8988T (cell line): ENCODE data around the gene POC5.
"Not testable (repeated sequence)": the region's sequence is repeated elsewhere in the genome, so short reads cannot be mapped to it uniquely, and the experiment has no call there.

Experiments used
- DNase-seq: peaks from one replicate; pipeline ENCODE4 v3.0.0; 2011

The POC5 gene

DNA sequence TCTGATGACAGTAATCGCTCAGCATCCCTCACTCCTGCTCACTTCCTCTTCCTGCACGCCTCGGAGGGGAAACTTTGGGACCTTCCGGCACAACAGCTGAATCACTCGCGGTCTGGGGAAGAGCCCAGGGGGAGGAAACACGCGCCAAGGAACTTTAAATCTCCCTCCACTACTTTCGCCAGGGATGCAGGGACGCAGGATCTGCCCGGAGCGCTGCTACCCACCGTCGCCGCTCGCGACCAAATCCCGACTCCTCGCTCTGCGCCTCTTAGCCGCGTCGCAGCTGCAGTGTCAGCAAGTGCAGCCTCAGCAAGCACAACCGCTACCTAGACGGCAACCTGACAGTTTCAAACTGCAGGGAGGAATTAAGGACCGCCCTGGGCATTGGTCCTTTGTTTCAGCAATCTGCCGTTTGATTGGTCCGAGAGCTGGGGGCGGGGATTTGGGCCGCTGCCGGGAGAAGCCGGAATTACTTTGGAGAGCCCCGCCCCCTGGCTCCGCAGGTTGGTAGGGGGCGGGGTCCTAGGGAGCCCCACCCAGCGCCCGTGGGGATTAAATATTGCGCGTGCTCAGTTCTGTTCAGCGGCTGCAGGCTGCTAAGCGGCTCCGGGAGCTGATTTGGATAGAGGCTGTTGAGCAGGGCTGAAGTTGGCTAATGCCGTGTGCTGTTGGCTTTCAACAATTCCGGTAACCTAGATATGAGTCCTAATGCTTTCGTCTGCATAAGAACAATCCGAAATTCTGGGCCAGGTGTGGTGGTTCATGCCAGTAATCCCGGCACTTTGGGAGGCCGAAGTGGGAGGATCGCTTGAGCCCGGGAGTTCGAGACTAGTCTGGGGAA is at the start of gene POC5:
Gene POC5, minus strand, starts transcription at position 356 of the 841 bp plus-strand sequence. CDS start 4,500 bp downstream, outside the sequence.
- peak; percentile 58 for DNase-seq

DNA sequence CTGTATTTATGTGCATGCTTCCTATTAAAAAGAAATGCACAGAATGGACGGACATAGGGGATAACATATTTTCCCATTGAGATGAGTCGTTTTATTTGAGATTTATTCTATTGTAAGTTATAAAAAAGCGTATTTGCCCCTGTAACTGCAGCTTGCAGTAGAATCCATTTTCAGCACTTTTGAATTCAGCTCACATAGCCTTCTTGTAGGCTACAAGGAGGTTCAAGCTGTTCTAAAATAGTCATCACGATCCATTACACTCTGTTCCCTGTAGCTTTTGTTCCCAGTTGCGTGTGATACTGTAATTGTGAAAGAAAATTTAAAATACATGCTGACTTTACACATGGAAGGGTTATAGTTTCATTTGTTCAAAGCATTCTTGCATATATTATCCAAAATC is 40.9 kb upstream of the POC5 start:
- DNase-seq: no peak

- DNase-seq: no peak
Measured at GRCh38 chr5:75756981-75757380, 39.7 kb upstream of the POC5 start.

DNA sequence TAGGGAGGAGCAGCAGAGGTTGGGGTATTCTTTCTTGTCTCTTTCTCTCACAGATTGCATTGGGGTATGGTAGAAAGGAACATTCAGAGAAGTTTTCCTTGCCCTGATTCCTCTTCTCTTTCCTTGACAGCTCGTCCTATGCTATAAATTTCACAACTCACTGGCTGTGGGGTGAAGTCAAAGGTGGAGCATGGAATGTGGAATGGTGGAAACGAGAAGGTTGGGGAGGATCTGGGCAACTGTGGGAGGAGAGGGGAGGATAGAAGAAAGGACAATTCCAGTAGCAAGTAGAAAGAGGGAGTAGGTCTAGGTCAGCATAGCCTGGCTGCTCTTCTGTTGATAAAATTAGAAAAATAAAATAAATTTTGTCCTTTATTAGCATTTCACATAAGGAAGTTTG is 39.0 kb upstream of the POC5 start:
- no peak for DNase-seq

GRCh38 chr5:75753182-75753581 is 35.9 kb upstream of the POC5 start:
- DNase-seq: no peak

GRCh38 chr5:75744355-75744754 is 27.1 kb upstream of the POC5 start:
- DNase-seq: no peak

- no peak for DNase-seq
Measured at GRCh38 chr5:75736273-75736672, 19.0 kb upstream of the POC5 start.

GRCh38 chr5:75734913-75735789 is 17.9 kb upstream of the POC5 start:
- DNase-seq: no peak

DNA sequence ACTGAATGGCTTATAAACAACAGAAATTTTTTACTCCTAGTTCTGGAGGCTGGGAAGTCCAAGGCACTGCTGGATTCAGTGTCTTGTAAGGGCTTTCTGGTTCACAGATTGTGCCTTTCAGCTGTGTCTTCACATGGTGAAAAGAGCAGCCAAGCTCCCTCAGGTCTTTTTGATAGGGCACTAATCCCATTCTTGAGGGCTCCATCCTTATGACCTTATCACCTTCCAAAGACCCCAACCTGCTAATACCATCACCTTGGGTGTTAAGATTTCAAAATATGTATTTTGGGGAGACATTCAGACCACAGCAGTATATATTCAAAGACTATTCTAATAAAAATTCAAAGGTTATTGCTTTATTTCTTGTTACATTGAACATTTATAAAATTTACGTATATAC is 16.5 kb upstream of the POC5 start:
- no peak for DNase-seq

DNA sequence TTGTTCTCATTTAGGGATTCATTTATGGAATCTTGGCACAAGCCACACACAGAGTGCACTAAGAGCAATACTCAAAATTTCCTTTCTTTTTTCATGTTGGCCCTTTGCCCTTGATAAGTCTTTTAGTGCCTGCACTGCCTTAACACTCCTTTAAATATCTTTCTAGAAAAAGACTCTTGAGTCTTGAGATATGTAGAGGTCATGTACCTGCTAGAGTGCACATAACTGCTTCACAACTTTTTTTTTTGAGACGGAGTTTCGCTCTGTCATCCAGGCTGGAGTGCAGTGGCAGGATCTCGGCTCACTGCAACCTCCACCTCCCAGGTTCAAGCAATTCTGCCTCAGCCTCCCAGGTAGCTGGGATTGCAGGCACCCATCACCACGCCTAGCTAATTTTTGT is 14.3 kb upstream of the POC5 start:
- DNase-seq: not testable (repeated sequence)

GRCh38 chr5:75729321-75729720 is 12.1 kb upstream of the POC5 start:
- DNase-seq: no peak

GRCh38 chr5:75727931-75728330 is 10.7 kb upstream of the POC5 start:
- no peak for DNase-seq

DNA sequence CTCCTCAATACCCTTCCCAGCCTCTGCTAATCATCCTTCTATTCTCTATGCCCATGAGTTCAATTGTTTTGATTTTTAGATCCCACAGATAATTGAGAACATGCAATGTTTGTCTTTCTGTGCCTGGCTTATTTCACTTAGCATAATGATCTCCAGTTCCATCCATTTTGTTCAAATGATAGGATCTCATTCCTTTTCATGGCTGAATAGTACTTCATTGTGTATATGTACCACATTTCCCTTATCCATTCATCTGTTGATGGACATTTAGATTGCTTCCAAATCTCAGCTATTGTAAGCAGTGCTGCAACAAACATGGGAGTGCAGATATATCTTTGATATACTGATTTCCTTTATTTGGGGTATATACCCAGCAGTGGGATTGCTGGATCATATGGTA is 9.0 kb upstream of the POC5 start:
- not testable (repeated sequence) for DNase-seq

DNA sequence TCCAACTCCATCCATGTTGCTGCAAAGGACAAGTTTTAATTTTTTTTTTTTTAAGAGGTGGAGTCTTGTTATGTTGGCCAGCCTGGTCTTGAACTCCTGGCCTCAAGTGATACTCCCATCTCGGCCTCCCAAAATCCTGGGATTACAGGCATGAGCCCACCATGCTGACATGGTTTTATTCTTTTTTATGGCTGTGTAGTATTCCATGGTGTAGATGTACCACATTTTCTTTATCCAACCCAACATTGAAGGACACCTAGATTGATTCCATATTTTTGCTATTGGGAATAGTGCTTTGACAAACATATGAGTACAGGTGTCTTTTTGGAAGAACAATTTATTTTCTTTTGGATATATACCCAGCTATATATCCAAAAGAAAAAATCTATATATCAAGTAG is 6.1 kb upstream of the POC5 start:
- DNase-seq: no peak

DNA sequence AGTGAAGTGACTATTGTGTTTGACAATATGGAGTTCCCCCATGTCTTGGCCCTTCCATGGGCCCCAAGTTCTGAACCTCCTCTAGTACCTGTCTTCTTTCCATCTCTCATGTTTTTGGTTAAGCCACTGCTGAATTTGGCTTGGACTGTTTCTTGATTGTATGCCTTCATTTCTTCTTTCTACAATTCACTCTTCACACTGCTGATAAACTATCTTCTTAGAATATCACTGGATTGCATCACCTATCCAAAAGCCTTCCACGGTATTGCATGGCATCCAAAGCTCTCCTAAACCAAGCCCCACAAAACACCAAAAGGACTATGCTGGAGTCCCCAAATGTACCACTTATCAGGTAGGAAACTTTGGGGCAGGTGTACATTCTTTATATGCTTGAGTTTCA is 4.3 kb upstream of the POC5 start:
- no peak for DNase-seq

- no peak for DNase-seq
Measured at GRCh38 chr5:75720882-75721281, 3.6 kb upstream of the POC5 start.

- DNase-seq: no peak
Measured at GRCh38 chr5:75716715-75717081, 539 bp downstream of the POC5 start.

DNA sequence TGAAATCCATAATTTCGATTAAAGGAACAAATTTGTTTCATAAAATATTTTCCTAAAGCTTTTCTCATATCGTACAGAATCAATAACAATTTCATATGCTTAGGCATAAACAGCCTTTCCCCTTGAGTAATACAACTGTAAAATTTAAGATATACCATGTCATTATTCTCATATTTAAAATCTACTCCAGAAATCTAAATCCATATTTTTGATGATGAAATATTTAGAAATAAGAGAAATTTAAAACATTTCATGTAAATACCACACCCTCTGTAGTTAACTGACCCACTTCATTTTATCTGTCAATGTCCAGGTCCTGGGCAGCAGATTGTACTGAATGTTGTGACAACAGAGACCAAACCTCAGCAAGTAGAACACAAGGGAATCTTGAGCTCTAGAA is 5.1 kb downstream of the POC5 start:
- no peak for DNase-seq

DNA sequence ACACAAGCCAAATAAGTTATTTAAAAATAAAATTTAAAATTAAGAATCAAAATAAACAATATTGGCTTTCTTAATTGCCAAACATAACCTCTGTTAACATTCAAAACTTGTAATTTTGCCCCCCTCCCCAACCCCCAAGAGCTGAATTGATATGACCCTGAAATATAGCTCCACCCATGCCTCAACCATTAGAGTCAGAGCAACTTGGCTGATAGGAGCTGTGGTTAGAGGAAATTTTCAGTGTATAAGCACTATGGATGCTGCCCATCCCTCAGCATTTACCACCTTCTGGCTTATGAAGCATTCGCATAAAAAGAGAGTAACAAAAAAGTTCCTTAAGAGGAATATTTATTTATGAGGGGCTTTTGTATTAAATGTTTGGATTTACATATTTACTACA is 6.1 kb downstream of the POC5 start:
- no peak for DNase-seq

DNA sequence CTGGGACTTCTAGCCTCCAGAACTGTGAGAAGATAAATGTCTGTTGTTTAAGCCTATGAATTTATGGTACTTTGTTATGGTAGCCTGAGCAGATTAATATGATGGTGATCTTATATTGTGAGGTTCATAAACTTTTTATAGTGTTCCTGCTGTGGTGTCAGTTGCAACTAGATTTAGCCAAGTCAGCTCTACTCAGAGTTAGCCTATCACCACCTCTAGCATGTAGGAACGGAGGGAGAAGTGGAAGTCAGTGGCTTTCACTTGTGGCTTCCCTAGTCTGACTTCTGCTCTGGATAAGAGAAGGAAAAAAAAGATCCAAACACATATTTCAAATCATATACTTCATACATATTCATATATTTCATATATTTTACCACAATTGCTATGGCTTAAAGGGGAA is 6.6 kb downstream of the POC5 start:
- DNase-seq: no peak

DNA sequence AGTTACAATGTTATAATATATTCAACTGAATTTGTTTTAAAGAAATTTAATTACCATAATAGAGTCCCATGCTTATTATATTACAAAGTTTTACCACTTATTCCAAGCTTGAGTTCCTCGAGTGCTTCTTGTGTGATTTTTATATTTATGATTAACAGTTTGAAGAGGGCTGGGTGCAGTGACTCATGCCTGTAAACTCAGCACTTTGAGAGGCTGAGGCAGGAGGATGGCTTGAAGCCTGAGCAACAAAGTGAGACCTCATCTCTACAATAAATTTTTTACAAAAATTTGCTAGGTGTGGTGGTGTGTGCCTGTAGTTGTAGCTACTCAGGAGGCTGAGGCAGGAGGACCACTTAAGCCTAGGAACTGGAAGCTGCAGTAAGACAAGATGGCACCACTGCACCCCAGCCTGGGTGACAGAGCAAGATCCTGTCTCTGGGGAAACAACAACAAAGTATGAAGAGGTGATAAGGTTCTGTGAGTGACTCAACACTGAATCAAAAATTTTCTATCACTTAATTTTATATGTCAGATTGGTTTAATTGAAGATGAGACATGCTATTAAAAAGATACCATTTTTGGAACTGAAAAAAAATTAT is 9.2 kb downstream of the POC5 start:
- no peak for DNase-seq

DNA sequence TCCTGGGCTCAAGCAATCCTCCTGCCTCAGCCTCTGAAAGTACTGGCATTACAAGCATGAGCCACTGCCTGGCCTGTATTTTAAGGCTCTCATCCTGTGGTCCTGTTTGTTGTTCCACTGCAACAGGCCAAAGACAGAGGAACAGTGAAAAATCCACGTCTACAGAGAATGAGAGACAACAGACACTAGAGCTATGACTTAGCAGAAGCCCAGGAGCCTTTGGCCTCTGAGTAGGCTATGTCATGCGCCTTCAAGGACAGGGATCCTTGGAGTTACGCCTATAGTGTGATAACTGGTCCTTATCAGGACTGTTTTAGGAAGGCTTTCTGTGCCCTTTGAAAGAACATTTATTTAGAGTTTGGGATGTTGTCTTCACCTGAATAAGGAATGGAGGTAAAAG is 10.5 kb downstream of the POC5 start:
- no peak for DNase-seq

DNA sequence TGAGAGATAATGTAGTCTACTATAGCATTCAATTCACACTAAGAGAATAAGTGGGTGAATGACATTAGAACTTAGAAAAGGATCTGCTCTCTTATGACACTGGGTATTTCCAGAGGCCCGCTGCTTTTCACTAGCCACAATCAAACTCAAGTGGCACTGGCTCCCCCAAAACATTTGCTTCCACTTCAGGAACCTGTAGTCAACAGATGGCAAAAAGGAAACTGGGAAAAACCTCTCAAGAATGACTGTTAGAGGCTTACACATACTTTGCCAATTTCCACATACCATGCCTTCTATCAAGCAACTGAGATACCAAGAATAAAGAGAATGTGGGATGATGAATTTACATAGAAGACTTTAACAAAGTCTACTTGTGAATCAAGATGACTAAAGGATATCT is 11.2 kb downstream of the POC5 start:
- DNase-seq: no peak

- no peak for DNase-seq
Measured at GRCh38 chr5:75701856-75702255, 15.4 kb downstream of the POC5 start.
